Stimulated activated CD8-positive, alpha-beta memory T cell treated with anti-CD3 and anti-CD28 coated beads, Interleukin-2, amount 100 ng/mL, for 1 hour (primary cell): ENCODE measurements around the gene IGF1R.
"Not testable (repeated sequence)": the region's sequence is repeated elsewhere in the genome, so short reads cannot be mapped to it uniquely, and the experiment has no call there.

Experiments used
- DNase-seq, 2 donors: peaks; one replicate each; pipeline ENCODE4 v3.0.0-alpha.2; 2020; ENCODE audit warnings: low read depth in 2 of 2

Gene IGF1R

GRCh38 chr15:98960555-98961050 is 312.3 kb downstream of the IGF1R start:
- DNase-seq: no peak

GRCh38 chr15:98963444-98963843 is 315.1 kb downstream of the IGF1R start:
- DNase-seq: no peak

GRCh38 chr15:98964466-98965133 is 316.3 kb downstream of the IGF1R start:
- no peak for DNase-seq

GRCh38 chr15:98965134-98965491 is 316.8 kb downstream of the IGF1R start:
- DNase-seq: not testable (repeated sequence)

GRCh38 chr15:98965597-98965996 is 317.3 kb downstream of the IGF1R start:
- no peak for DNase-seq

DNA sequence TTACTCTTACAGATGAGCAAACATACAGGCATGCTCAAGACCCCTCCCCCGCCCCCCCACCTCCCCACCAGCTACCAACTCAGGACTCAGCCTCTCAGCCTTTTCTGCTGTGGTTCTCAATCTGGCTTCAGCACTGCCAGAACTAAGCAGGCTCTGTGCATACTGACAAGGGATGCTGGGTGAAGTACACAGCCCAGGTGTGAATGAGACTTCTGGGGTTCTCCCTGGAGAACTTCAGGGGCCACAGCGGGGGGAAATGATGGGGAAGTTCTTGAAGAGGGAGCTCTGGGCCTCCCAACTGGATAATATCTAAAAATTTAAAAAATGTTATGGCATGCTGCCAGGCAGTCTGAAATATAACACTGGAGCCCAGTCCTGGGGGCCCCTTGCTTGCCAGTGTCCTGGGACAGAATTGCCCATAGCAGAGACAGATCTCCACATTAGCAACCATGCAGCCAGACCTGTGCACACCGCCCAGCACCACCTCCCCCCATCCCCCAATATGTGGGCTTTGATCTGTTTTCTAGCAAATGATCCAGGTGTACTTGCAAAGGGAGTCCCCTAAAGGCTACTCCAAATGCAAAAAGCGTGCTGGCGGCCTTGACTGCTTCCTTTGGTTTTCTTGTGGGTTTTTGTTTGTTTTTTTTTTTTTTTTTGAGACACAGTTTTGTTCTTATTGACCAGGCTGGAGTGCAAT is 317.9 kb downstream of the IGF1R start:
- no peak for DNase-seq

DNA sequence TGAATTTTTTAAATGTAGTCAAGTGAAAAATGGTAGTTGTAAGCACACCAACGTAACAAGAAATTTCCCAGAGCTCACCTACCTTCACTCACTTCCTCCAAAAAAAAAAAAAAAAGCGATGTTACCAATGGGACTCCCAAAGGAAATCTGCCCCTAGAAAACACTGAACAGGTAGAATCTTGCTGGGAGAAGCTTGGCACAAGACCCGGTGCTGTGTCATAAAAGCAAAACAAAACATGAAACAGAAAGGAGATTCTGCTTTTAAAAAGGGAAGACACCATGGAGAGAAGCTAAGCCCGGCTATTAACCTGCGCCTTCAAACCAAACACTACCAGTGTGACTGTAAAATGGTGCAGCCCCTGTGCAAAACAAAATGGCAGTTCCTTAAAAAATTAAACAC is 318.8 kb downstream of the IGF1R start:
- no peak for DNase-seq

- DNase-seq: no peak
Measured at GRCh38 chr15:98967916-98968315, 319.6 kb downstream of the IGF1R start.

GRCh38 chr15:98968576-98968975 is 320.2 kb downstream of the IGF1R start:
- DNase-seq: no peak

DNA sequence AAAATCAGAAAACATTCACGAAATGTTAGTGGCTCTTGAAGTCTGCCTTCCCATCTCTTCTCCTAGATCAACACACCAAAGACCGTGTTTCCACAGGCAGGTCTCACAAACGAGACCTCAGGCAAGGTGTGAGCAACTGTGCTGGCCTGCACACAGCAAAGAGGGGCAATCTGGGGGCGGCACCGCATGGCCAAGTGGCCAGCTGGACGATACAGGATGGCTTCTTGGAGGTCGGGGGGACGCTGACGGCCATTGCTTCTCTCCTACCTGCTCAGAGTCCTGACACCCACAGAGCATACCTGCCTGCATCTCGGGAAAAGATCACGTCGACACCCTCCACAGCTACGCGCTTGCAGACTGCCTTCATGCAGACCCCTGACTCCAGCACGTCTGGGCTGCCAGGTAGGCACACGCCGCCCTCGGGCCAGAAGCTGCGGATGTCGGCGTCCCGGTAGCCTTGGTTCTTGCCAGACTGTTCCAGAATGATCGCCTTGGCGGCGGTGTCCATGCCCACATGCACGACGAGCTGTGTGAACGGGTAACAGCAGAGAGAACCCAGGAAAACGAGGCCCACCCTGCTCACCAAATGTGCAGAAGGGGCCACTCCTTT is 320.9 kb downstream of the IGF1R start:
- DNase-seq: no peak

- no peak for DNase-seq
Measured at GRCh38 chr15:98970799-98971198, 322.5 kb downstream of the IGF1R start.

GRCh38 chr15:98976500-98976899 is 328.2 kb downstream of the IGF1R start:
- DNase-seq: no peak

- no peak for DNase-seq
Measured at GRCh38 chr15:98977441-98977840, 329.1 kb downstream of the IGF1R start.

GRCh38 chr15:98978153-98978552 is 329.8 kb downstream of the IGF1R start:
- no peak for DNase-seq

DNA sequence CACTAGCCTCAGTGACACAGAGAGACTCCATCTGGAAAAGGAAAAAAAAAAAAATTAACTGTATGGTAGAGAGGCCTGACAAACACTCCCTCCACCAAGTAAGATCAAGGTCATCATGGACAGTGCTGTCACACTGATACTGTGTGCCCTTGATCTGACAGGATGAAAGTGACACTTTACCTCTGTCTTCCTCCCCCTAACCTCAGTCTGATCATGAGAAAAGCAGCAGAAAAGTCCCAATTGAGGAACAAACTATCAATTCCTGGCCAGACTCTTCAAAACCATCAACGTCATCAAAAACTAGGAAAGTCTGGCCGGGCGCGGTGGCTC is 332.5 kb downstream of the IGF1R start:
- DNase-seq: no peak

GRCh38 chr15:98981851-98982722 is 333.7 kb downstream of the IGF1R start:
- no peak for DNase-seq

DNA sequence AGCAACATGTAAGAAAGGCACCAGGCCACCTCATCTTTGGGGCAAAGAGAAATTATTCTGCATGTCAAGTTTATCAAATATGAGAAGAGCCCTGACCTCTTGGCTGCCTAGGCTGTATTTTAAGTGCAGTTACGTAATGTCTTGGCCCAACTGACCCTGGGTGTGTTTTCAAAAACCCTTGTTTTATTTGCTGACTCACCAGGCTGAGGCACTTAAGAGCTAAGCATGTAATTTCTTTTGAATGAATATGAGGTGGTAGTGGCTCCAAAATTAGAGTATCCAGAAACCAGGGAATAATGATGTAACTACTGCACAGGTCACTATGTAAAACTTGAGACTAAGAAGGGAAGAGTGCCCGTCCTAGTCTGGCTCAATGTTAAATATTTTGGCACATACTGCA is 335.0 kb downstream of the IGF1R start:
- no peak for DNase-seq

GRCh38 chr15:98986281-98986680 is 337.9 kb downstream of the IGF1R start:
- no peak for DNase-seq

DNA sequence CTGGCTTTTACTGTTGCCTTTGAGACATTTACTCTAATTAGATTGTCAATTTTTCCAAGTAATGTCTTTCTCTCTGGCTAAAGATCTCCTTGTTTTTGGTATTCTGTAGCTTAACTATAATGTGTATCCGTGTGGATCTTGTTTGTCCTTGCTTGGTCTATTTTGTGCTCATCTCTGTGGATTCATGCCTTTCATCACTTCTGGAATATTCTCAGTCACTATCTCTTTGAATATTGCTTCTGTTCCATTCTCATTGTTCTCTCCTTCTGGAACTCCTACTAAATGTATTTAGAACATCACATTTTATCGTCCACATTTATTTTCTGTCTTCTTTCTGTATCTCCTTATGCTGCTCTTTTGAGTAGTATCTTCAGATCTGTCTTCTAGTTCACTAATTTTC is 346.6 kb downstream of the IGF1R start:
- DNase-seq: no peak

GRCh38 chr15:98996169-98996568 is 347.8 kb downstream of the IGF1R start:
- DNase-seq: no peak

DNA sequence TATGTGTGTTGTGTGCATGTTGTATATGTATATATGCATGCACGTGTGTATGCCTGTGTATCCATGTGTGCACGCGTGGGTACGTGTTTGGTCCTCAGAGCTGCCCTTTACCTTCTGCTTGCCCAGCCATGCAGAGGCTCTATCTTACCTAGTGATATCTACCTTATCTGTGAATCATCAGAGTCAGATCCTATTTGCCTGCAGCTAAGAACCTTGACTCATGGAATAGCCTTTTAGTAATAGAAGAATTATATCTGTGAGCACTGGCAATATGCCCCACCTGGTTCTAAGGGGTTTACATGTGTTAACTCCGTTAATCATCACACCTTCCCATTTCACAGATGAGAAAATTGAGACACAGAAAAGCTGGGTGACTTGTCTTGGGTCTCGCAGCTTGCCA is 348.3 kb downstream of the IGF1R start:
- no peak for DNase-seq

GRCh38 chr15:98997312-98997711 is 349.0 kb downstream of the IGF1R start:
- no peak for DNase-seq
